Parathyroid adenoma (tissue), 2 donors: Measurements from ENCODE around the gene PGAM2.

Experiments used
- H2AFZ ChIP-seq: fragments of 300-600 bp; sonication (generic); one replicate; pipeline ENCODE4 v1.7.0; 2017; ENCODE audit warnings: antibody characterized with exemption, mild to moderate bottlenecking
- H3K27ac ChIP-seq: fragments of 300-600 bp; sonication (generic); one replicate; pipeline ENCODE4 v1.7.0; 2017
- H3K27me3 ChIP-seq: fragments of 300-600 bp; sonication (generic); one replicate; pipeline ENCODE4 v1.7.0; 2017; ENCODE audit warnings: low read length; ENCODE audit not compliant: control insufficient read depth, insufficient read depth
- H3K36me3 ChIP-seq: fragments of 300-600 bp; sonication (generic); one replicate; pipeline ENCODE4 v1.7.0; 2017; ENCODE audit warnings: low read length; ENCODE audit not compliant: control insufficient read depth, insufficient read depth
- H3K4me1 ChIP-seq: fragments of 300-600 bp; sonication (generic); one replicate; pipeline ENCODE4 v1.7.0; 2017; ENCODE audit warnings: control low read depth
- H3K4me2 ChIP-seq: fragments of 300-600 bp; sonication (generic); one replicate; pipeline ENCODE4 v1.7.0; 2017; ENCODE audit warnings: low read length
- H3K4me3 ChIP-seq: fragments of 300-600 bp; sonication (generic); one replicate; pipeline ENCODE4 v1.7.0; 2017; ENCODE audit warnings: low read depth, low read length
- H3K79me2 ChIP-seq: fragments of 300-600 bp; sonication (generic); one replicate; pipeline ENCODE4 v1.7.0; 2017; ENCODE audit warnings: control low read depth
- H3K9ac ChIP-seq: fragments of 300-600 bp; sonication (generic); one replicate; pipeline ENCODE4 v1.7.0; 2017; ENCODE audit warnings: mild to moderate bottlenecking
- H3K9me3 ChIP-seq: fragments of 300-600 bp; sonication (generic); one replicate; pipeline ENCODE4 v1.7.0; 2017; ENCODE audit warnings: low read length; ENCODE audit not compliant: control insufficient read depth
- CTCF ChIP-seq: fragments of 300-600 bp; sonication (generic); IDR thresholded peaks from one replicate; pipeline ENCODE4 v1.7.0; 2017; ENCODE audit warnings: antibody characterized with exemption, mild to moderate bottlenecking
- donor health status: primary hyperparathyroidism.

Gene PGAM2

GRCh38 chr7:44063547-44063893 is 1.8 kb downstream of the PGAM2 start:
- Histone ChIP-seq H3K4me2 (no peak overlapping the region), H3K36me3 (no peaks in the 10 kb centered on the region), H3K27me3 (no peaks in the 10 kb centered on the region), H3K79me2 (no peaks in the 10 kb centered on the region), H3K9me3 (no peaks in the 10 kb centered on the region), H3K9ac (no peak overlapping the region), H3K4me1 (peaks cover 23% of the 10 kb centered on the region), H3K4me3 (no peak overlapping the region), H2AFZ (no peak overlapping the region), H3K27ac (no peak overlapping the region)
- no peak for TF ChIP-seq CTCF

- no peak overlapping the region for H3K27ac ChIP-seq
- peaks cover 22% of the 10 kb centered on the region for H3K4me1 ChIP-seq
- no peak for TF ChIP-seq CTCF
These were observed 2.5 kb downstream of the PGAM2 start for GRCh38 chr7:44062903-44063295.

DNA sequence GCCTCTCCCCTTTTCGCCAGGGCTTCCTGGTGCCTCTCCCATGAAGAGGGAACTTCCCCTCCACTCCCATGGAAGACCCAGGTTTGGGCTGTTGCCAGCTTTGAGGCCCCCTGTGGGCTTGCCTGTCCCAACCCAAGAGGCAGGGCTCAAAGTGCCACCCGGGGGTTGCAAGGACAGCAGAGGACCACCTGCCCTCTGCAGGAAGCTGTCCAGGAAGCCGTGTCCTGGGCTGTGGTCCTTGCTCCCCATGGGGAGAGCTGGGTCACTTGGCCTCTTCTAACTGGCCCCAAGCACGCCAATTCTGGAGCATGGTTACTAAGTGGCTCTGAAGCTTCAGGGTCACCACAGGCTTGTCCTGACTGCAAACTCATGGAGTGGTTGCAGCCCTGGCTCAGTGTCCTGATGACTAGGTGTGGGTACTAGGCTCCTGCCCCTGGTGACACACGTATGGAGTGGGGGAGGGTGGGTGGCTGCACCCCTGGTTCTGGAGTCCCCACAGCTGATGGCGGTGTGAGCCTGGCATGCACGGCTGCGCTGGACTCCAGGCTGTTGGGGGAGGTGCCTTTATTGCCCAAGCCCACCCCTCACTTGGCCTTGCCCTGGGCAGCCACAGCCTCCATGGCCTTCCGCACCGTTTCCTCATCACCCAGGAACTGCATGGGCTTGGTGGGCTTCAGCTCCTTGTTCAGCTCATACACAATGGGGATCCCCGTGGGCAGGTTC is 3.0 kb downstream of the PGAM2 start:
- Histone ChIP-seq H3K4me3 (no peak overlapping the region), H2AFZ (no peak overlapping the region), H3K27me3 (no peaks in the 10 kb centered on the region), H3K79me2 (no peaks in the 10 kb centered on the region), H3K36me3 (no peaks in the 10 kb centered on the region), H3K9ac (no peak overlapping the region), H3K9me3 (no peaks in the 10 kb centered on the region), H3K4me2 (no peak overlapping the region), H3K4me1 (peaks cover 16% of the 10 kb centered on the region), H3K27ac (no peak overlapping the region)
- TF ChIP-seq CTCF: no peak

More at GRCh38 chr7:44062903-44063295, 2.5 kb downstream of the PGAM2 start:
- H3K79me2 ChIP-seq: no peaks in the 10 kb centered on the region
- H3K9me3 ChIP-seq: no peaks in the 10 kb centered on the region
- H3K4me2 ChIP-seq: no peak overlapping the region
- H3K4me3 ChIP-seq: no peak overlapping the region
- no peaks in the 10 kb centered on the region for H3K36me3 ChIP-seq
- H3K27me3 ChIP-seq: no peaks in the 10 kb centered on the region
- no peak overlapping the region for H2AFZ ChIP-seq
- H3K9ac ChIP-seq: no peak overlapping the region

DNA sequence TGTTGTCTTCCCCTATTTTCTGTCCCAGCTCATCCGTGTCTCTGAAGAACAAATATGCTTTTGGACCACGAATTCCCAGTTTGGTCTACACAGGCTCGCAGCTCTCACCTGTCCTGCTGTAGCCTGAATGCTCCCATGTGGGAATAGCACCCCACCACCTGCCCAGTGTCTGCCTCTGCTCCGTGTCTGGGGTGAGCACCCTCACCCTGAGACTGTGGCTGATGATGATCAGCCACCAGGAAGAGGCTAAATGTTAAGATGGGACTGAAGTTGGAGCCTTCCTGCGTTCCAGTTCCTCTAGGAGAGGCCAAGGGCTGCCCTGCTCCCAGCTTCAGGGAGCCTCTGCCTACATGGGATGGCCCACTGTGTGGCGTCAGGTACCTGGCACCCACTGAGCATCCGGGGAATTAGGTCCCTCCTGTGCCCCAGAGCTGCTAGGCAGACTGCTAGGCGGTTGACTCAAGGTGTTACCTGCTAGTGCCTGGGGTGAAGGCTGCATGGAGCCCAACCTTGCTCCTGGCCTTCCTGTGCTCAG is 3.7 kb downstream of the PGAM2 start:
- Histone ChIP-seq H3K27ac (no peak overlapping the region), H2AFZ (no peak overlapping the region), H3K36me3 (no peaks in the 10 kb centered on the region), H3K4me1 (peaks cover 18% of the 10 kb centered on the region), H3K27me3 (no peaks in the 10 kb centered on the region), H3K4me2 (no peak overlapping the region), H3K9ac (no peak overlapping the region), H3K9me3 (no peaks in the 10 kb centered on the region), H3K79me2 (no peaks in the 10 kb centered on the region), H3K4me3 (no peak overlapping the region)
- no peak for TF ChIP-seq CTCF
